ENCODE data around the gene DYRK1A.

DNA sequence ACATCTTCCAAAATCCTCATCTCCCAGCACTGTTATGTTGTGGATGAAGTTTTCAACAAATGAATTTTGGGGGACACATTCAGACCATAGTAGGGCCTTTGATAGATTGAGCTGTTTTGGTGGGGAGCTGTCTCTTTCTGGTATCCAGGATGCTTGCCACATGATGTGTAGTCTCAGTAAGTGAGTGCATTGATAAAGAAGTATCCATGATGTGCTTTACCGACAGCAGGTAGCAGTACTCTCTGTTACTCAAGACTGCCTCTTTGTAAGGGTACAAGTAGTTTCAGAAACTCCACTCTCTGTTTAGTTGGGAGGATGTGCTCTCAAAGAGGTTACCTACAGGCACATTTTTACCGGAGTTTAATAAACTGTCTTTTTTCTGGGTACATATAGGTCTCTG is 26.5 kb downstream of the DYRK1A start:
- TF ChIP-seq, protein P1, sequence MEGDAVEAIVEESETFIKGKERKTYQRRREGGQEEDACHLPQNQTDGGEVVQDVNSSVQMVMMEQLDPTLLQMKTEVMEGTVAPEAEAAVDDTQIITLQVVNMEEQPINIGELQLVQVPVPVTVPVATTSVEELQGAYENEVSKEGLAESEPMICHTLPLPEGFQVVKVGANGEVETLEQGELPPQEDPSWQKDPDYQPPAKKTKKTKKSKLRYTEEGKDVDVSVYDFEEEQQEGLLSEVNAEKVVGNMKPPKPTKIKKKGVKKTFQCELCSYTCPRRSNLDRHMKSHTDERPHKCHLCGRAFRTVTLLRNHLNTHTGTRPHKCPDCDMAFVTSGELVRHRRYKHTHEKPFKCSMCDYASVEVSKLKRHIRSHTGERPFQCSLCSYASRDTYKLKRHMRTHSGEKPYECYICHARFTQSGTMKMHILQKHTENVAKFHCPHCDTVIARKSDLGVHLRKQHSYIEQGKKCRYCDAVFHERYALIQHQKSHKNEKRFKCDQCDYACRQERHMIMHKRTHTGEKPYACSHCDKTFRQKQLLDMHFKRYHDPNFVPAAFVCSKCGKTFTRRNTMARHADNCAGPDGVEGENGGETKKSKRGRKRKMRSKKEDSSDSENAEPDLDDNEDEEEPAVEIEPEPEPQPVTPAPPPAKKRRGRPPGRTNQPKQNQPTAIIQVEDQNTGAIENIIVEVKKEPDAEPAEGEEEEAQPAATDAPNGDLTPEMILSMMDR (IDR thresholded peaks at IDR 0.05; ENCODE audit: insufficient read depth, low read length, poor library complexity, severe bottlenecking): no peak
- no peak for TF ChIP-seq EZH2phosphoT487 (conservative IDR thresholded peaks at IDR 0.05; ENCODE audit: low read length)
